Measurements from ENCODE around the gene SYT7.
A peak's percentile ranks its signal among the peaks of the same experiment; 100 is the strongest.

The SYT7 gene

DNA sequence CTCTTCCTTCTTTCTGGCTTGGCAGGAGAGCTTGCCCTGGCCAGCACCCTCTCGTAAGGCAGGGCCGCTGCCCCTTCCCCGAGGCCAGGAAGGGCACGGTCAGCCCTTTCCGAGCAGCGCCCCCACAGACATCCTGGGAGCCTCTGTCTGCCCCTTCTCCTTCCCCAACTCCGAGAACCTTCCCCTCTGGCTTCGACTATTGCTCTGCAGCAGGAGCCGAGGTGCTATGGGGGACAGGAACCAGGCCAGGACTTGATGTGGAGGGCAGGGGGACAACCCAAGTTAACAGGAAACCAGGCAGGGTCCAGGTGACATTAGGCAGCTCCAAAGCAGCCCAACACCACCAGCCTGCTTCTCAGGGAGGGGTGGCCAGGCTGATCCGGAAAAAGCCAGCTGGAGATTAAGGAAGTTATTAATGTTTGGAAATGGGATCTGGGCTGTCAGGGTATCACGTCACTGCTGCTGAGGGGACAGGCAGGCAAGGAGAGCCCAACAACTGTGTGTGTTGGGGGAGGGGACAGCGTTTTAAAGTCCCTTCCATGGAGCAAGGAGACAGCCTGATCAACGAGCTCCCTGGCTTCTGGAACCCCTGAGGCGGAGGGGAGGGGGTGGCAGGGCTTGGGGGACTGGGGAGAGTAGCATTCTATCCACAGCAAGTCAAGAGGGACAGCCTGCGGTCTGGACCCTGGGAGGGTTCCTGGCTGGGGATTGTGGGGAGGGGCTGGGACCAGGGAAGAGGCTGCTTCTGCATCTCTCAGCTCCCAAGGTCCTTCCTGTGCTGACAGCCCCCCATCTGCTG, 27.3 kb downstream of the SYT7 start:
- DNase-seq (ENCODE audit: low read depth) = no peak

- no peak for DNase-seq (ENCODE audit: low read depth)
These were observed 28.7 kb downstream of the SYT7 start for GRCh38 chr11:61552108-61552635.

- no peak for DNase-seq (ENCODE audit: low read depth)
These were observed 29.2 kb downstream of the SYT7 start for GRCh38 chr11:61551634-61552033.

DNA sequence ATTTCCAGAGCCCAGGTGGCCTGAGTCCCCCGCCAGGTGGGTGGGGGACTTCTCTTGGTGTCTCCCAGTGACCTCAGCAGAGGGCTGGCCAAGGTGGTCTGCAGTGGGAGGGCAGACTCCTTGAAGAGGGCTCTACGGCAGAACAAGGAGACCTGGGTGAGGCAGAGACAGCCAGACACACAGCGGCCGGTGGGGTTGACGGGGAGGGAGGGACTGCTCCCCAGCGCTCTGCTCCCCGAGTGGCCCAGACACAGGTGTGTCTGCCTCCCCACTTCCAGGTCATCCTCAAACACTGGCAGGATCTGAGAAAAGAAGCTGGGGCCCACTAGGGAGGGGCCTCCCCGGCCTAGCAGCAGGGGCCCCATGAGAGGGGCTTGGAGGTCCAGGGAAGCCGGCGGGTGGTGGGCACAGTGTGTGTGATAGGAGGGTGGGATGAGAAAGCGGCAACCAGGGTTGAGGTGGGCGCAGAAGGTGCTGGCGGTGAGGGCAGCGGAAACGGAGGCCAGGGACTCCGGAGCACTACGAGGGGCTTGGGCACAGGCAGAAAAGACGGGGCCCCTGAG, 30.1 kb downstream of the SYT7 start:
- DNase-seq (ENCODE audit: low read depth) = no peak

GRCh38 chr11:61549662-61550568, 31.0 kb downstream of the SYT7 start:
- DNase-seq (ENCODE audit: low read depth) = no peak

DNA sequence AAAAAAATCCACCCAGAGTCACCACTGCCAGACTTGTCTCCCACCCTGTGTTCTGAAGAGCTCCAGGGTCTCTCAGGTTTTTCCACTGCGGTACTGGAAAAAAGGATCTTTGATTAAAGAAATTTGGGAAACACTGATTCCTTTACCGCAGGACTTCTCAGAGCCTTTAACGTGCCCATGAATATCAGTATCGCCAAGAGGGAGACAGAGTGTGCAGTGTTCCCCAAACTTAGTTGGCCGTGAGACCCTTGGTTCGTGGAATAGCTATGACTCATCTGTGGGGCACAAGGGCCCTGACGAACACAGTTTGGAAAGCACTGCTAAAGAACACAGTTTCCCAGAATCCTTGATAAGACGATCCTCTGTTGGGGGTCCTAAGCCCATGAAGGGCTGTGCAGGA, 31.7 kb downstream of the SYT7 start:
- no peak for DNase-seq (ENCODE audit: low read depth)

DNA sequence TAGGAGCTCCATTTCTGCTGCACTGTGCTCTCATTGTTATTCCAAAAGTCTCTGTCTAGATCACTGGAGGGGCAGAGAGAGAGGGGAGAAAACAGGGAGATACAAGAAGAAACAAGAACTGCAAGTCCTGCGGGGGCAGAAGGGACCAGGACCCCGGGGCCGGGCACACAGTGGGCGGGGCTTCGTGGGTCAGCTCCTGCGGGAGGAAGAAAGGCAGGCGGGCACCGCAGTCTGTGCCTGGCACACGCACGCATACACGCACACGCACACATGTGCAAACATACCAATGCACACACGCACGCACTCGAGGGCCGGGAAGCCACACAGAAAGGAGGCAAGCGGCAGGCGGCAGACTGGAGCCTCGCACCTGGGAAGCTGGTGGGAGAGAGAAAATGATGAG, 33.6 kb downstream of the SYT7 start:
- no peak for DNase-seq (ENCODE audit: low read depth)

DNA sequence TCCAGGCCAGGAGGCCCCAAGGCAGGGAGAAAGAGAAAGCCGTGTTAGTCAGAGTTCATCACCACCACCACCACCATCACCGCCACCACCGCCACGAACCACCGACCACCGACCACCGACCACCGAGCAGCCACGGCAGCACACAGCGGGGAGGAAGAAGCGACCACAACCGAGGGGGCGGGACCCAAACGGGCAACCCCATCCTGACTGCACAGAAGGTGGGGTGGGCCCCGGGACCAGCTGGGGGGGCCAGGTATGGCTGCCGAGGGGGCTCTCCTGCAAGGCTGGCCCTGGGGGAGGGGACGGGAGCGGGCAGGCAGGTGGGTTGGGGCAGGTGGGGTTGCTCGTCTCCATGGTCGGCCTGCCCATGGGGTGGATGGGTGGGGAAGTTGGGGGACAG, 34.2 kb downstream of the SYT7 start:
- DNase-seq (ENCODE audit: low read depth) = no peak

DNA sequence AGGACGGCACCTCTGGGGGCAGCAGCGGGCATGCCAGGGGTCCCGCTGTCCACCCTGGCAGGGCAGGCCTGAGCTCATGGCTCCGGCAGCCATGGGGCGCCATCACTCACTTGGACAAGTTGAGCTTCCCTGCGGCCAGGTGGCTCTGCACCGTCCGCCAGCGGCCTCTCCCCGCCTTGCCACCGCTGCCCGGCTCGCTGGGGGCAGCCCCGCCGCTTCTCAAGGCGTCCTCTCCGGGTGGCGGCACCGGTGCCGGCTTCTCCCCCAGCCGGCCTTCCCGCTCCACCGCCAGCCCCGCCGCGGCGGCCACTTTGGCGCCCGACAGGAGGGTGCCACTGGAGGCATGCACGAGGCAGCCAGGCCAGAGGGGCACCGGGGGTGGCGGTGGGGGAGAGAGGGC, 35.0 kb downstream of the SYT7 start:
- no peak for DNase-seq (ENCODE audit: low read depth)

GRCh38 chr11:61545341-61545740, 35.5 kb downstream of the SYT7 start:
- no peak for DNase-seq (ENCODE audit: low read depth)

GRCh38 chr11:61544466-61544865, 36.4 kb downstream of the SYT7 start:
- DNase-seq (ENCODE audit: low read depth) = no peak

GRCh38 chr11:61543606-61544306, 37.1 kb downstream of the SYT7 start:
- peak; percentile 36 for DNase-seq (ENCODE audit: low read depth)

GRCh38 chr11:61542705-61543104, 38.2 kb downstream of the SYT7 start:
- no peak for DNase-seq (ENCODE audit: low read depth)

DNA sequence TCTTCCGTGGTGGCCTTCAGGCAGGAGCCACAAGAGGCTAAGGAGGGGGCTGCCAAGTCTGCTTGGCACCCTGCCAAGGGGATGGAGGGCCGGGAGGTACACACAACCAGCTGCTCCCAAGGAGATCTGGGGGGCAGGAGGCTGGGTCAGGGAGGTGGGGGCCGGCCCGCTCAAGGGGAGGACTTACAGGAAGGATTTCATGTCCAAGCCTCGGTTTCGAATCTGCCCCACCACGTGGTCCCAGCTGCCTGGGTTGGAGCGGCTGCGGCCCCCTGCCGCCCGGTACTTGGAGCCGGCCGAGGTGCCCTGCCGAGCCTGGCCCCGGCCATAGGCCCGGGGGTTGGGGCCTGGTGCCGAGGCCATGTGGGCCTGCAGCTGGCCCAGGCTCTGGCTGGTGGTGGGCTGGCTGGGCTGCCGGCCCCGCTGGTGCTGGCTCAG, 38.8 kb downstream of the SYT7 start:
- no peak for DNase-seq (ENCODE audit: low read depth)

DNA sequence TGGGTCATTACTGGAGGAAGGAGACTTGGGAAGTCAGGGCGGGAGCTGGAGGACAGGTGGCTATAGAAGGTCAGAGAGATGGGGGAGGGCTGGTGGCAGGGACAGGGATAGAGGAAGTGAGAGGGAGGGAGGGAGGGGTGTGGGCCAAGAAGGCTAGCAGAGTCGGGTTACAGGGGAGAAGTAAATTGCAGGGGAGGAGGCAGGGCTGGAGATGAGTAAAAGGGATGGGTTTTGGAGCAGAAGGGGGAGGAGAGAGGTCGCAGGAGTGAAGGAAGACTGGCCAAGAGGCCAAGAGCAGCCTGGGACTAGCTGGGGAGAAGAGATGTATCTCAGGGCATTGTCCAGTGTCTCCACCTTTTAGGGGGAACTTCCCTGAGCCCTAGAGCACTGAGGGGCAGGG, 39.3 kb downstream of the SYT7 start:
- peak; percentile 12 for DNase-seq (ENCODE audit: low read depth)

DNA sequence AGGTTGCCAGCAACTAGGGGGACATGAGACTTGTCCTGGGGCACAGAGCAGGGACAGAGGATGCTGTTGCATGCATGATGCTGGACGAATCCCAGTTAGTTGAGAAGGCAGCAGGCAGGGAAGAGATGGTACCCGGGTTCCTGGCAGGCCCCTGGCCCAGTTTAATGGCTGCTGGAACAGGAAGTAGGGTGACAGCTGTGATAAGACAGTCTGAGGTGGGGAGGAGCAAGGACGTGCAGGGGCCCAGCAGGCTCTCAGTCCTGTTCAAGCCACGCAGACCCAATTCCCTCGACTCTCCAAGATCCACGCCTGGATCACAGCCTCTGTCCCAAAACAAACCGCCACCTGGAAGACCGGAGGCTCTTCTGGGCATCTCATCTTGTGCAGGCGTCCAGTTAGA, 40.3 kb downstream of the SYT7 start:
- no peak for DNase-seq (ENCODE audit: low read depth)

DNA sequence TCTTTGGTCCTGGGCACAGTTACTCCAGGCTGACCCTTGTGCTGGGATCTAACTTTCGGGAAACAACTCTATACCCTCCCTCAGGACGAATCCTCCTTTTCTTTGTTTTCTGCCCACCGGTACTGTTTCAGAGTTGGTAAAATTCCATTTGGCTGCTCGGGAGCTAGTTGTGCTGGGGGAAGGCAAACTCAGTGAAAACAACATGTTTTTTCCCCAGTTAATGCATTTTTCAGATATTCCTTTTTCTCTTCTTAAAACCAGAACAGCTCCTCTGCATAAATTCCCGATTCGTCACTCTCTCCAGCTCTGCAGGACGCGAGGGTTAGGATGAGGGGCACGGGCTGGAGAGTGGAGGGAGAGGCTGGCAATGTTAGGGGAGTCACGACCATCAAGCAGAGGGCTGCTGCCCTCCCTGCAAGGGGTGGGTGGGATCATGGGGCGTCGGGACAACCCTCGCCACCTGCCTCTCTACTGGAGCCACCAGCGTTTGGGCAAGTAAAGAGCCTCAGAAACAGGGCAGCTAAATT, 41.0 kb downstream of the SYT7 start:
- no peak for DNase-seq (ENCODE audit: low read depth)

GRCh38 chr11:61539006-61539405, 41.9 kb downstream of the SYT7 start:
- no peak for DNase-seq (ENCODE audit: low read depth)

- no peak for DNase-seq (ENCODE audit: low read depth)
These were observed 42.3 kb downstream of the SYT7 start for GRCh38 chr11:61538636-61538961.

DNA sequence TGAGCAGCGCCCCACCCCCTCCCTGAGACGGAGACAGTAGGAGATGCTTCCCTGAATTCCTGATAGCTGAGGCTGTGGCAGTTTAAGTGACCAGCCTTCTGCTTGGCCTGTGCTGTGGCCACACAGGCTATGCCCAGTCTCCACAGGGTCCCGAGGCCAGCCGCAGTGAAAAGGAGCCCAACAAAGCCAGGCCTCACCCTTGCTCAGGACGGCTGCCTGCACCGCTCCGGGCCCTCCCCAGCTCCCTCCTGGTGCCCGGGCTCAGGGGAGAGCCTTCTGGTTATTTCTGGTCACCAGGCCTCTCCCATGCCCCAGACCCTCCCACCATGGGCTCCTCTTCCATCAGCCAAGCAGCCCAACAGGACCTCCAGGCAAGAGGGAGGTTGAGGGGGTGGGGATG, 43.5 kb downstream of the SYT7 start:
- no peak for DNase-seq (ENCODE audit: low read depth)

DNA sequence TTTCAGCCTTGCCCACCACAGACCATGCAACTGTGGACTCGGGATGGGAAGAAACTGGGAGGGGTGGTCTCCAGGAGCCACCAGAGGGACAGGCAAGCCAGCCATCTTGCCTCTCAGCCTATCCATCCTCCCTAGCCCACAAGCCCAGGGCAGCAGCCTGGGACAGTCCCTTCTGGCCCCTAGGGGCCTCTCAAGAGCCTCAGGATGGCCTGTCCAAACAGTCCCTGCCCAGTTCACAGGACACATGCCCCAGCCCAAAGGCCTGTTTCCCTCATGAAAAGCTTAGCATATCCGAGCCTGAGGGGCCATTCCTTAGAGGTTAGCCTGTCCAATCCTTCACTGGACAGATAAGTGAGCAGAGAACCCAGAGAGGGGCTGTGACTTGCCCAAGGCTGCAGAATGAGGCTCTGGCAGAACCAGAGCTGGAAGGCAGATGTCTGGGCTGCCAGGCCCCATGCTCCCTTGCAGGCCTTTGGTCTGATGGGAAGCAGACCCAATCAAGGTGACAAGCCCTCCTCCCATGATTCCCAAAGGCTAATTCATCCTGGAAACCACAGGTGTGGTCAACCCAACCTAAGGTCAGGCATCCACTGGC, 44.1 kb downstream of the SYT7 start:
- no peak for DNase-seq (ENCODE audit: low read depth)
